A549 treated with CpdA at 1 μM for 4 hours (cell line): ENCODE measurements around the gene OR5M11. TPM values are rescaled to one million over a fixed set of nuclear protein-coding genes. Genes with fewer than 3 reads are reported as not detected.

Source experiments
- total RNA-seq: library from RNA; stranded (reverse); fragments of 200-300 nt; extraction: Qiagen RNA extraction; gene quantifications from 5 replicates; pipeline ENCODE4 v1.2.3, GENCODE V29; 2022; ENCODE audit warnings: low read depth

The OR5M11 gene
- not detected in 5 replicates for total RNA-seq

DNA sequence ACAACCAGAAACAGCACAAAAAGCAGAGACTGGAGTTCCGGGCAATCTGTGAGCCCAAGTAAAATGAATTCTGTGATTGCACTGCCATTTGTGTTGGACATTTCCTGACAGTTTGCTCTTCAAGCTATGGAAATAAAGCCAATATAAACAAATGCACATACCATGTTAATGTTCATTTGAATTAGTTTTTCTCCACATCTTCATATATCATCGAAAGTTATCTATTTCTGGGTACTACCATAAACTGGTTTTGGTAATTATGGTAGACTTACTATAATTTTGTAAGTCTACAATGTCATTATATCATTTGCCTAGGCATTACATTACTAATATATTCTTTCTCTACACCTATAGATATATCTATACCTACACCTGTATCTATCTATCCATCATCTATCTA is at the start of gene OR5M11:
Gene OR5M11 (minus strand): TSS at position 101 of the 400 bp plus-strand sequence. CDS start 0 bp downstream, at position 101.

DNA sequence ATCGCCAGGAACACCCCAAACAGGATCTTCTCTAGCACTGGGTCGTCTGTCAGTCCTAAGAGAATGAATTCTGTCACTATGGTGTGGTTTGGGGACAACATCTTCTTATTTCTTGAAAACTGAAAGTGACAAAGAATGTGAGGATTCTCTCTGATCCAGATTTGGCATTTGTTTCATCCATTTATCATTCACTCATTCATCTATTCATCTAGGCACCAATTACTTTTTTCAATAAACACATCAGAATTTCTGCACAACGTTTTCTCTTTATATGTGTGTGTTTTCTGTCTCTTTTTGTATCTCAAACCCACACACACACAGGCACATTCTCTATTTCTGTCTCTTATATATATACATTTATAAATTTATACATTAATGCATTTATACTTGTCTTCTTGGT is 34.6 kb upstream of the OR5M11 start, which contains the start of gene OR5M10:
Gene OR5M10 (minus strand): TSS at position 101 of the 400 bp plus-strand sequence. CDS start 0 bp downstream, at position 101.

Other genes starting within 250 kb of the OR5M11 start
- not detected in 5 replicates for gene OR8K3, start 228.1 kb downstream of the OR5M11 start, total RNA-seq
- not detected in 5 replicates for gene OR8K1, start 197.2 kb downstream of the OR5M11 start, total RNA-seq
- gene OR8J1, start 189.0 kb downstream of the OR5M11 start, total RNA-seq = not detected in 5 replicates
- not detected in 5 replicates for gene OR8U1, start 167.6 kb downstream of the OR5M11 start, total RNA-seq
- gene OR5AL1, start 130.6 kb downstream of the OR5M11 start, total RNA-seq = not detected in 5 replicates
- gene OR5M3, start 69.9 kb downstream of the OR5M11 start, total RNA-seq = not detected in 5 replicates
- gene OR5M8, start 51.9 kb downstream of the OR5M11 start, total RNA-seq = not detected in 5 replicates
- gene OR5M10, start 34.5 kb upstream of the OR5M11 start, total RNA-seq = not detected in 5 replicates
- not detected in 5 replicates for gene OR5M1, start 71.6 kb upstream of the OR5M11 start, total RNA-seq
- gene OR5AP2, start 99.2 kb upstream of the OR5M11 start, total RNA-seq = not detected in 5 replicates
- gene OR5AR1, start 120.4 kb upstream of the OR5M11 start, total RNA-seq = not detected in 5 replicates
- not detected in 5 replicates for gene OR9G1, start 155.8 kb upstream of the OR5M11 start, total RNA-seq
- gene OR9G4, start 205.4 kb upstream of the OR5M11 start, total RNA-seq = not detected in 5 replicates